SJSA1 (cell line): ENCODE data around the gene EVL. TPM values are rescaled to one million over a fixed set of nuclear protein-coding genes. Genes with fewer than 3 reads are reported as not detected.

Experiments
- DNase-seq, 2 experiments: peaks; one replicate each; pipeline ENCODE4 v3.0.0-alpha.2; 2015 to 2020; ENCODE audit warnings: low spot score in 2 of 2, low read depth in 1 of 2
- H3K27ac ChIP-seq: fragments of 250-450 bp; sonication (Bioruptor Pico); 2 replicates; pipeline ENCODE4 v1.5.1; 2020; ENCODE audit warnings: mild to moderate bottlenecking, moderate library complexity
- H3K27me3 ChIP-seq: fragments of 250-450 bp; sonication (Bioruptor Pico); replicated peaks from 2 replicates; pipeline ENCODE4 v1.5.1; 2020; ENCODE audit warnings: mild to moderate bottlenecking, moderate library complexity
- H3K36me3 ChIP-seq: fragments of 250-450 bp; sonication (Bioruptor Pico); 2 replicates; pipeline ENCODE4 v1.5.1; 2020; ENCODE audit warnings: mild to moderate bottlenecking
- H3K4me1 ChIP-seq: fragments of 250-450 bp; sonication (Bioruptor Pico); replicated peaks from 2 replicates; pipeline ENCODE4 v1.6.1; 2021; ENCODE audit warnings: mild to moderate bottlenecking
- H3K4me3 ChIP-seq: fragments of 250-450 bp; sonication (Bioruptor Pico); 2 replicates; pipeline ENCODE4 v1.5.1; 2020; ENCODE audit warnings: mild to moderate bottlenecking
- H3K9me3 ChIP-seq: fragments of 250-450 bp; sonication (Bioruptor Pico); replicated peaks from 2 replicates; pipeline ENCODE4 v1.5.1; 2020; ENCODE audit warnings: mild to moderate bottlenecking
- total RNA-seq: library from RNA; depleted of rRNA; stranded (reverse); fragments of >200 nt; shearing (Covaris generic); gene quantifications from 2 replicates; pipeline ENCODE4 v1.2.3, GENCODE V29; 2014

The EVL gene
- total RNA-seq, 1 experiment from 2014 or later: 10.8 TPM

GRCh38 chr14:100120522-100121269 is 55.5 kb downstream of the EVL start:
- no peak overlapping the region for H3K27ac ChIP-seq

GRCh38 chr14:100121643-100122480 is 56.6 kb downstream of the EVL start:
- H3K27ac ChIP-seq: no peak overlapping the region
- H3K4me1 ChIP-seq: no peaks in the 10 kb centered on the region
- no peaks in the 10 kb centered on the region for H3K9me3 ChIP-seq
- DNase-seq: no peak
- no peaks in the 10 kb centered on the region for H3K36me3 ChIP-seq
- H3K27me3 ChIP-seq: no peaks in the 10 kb centered on the region
- no peak overlapping the region for H3K4me3 ChIP-seq

More at GRCh38 chr14:100120522-100121269, 55.5 kb downstream of the EVL start:
- H3K9me3 ChIP-seq: no peaks in the 10 kb centered on the region
- no peak overlapping the region for H3K4me3 ChIP-seq
- DNase-seq: no peak
- H3K36me3 ChIP-seq: no peaks in the 10 kb centered on the region
- no peaks in the 10 kb centered on the region for H3K27me3 ChIP-seq
- H3K4me1 ChIP-seq: no peaks in the 10 kb centered on the region

GRCh38 chr14:100122481-100123223 is 57.4 kb downstream of the EVL start:
- H3K4me3 ChIP-seq: no peak overlapping the region

GRCh38 chr14:100123618-100124017 is 58.4 kb downstream of the EVL start:
- H3K4me1 ChIP-seq: no peaks in the 10 kb centered on the region
- H3K9me3 ChIP-seq: no peaks in the 10 kb centered on the region

More at GRCh38 chr14:100122481-100123223, 57.4 kb downstream of the EVL start:
- no peaks in the 10 kb centered on the region for H3K27me3 ChIP-seq
- H3K4me1 ChIP-seq: no peaks in the 10 kb centered on the region
- DNase-seq: no peak
- no peaks in the 10 kb centered on the region for H3K36me3 ChIP-seq
- no peaks in the 10 kb centered on the region for H3K9me3 ChIP-seq
- no peak overlapping the region for H3K27ac ChIP-seq

GRCh38 chr14:100124551-100125088 is 59.4 kb downstream of the EVL start:
- no peaks in the 10 kb centered on the region for H3K27me3 ChIP-seq
- DNase-seq: no peak
- no peaks in the 10 kb centered on the region for H3K4me1 ChIP-seq
- no peaks in the 10 kb centered on the region for H3K36me3 ChIP-seq
- no peak overlapping the region for H3K27ac ChIP-seq
- H3K4me3 ChIP-seq: no peak overlapping the region
- H3K9me3 ChIP-seq: no peaks in the 10 kb centered on the region

More at GRCh38 chr14:100123618-100124017, 58.4 kb downstream of the EVL start:
- DNase-seq: no peak
- no peak overlapping the region for H3K27ac ChIP-seq
- H3K4me3 ChIP-seq: no peak overlapping the region
- H3K36me3 ChIP-seq: no peaks in the 10 kb centered on the region
- no peaks in the 10 kb centered on the region for H3K27me3 ChIP-seq

GRCh38 chr14:100126401-100126800 is 61.2 kb downstream of the EVL start:
- Histone ChIP-seq H3K36me3 (no peaks in the 10 kb centered on the region), H3K4me3 (no peak overlapping the region), H3K27me3 (no peaks in the 10 kb centered on the region), H3K9me3 (no peaks in the 10 kb centered on the region), H3K27ac (no peak overlapping the region), H3K4me1 (no peaks in the 10 kb centered on the region)
- no peak for DNase-seq

GRCh38 chr14:100127853-100128455 is 62.7 kb downstream of the EVL start:
- DNase-seq: no peak
- no peaks in the 10 kb centered on the region for H3K27me3 ChIP-seq
- H3K27ac ChIP-seq: no peak overlapping the region
- no peaks in the 10 kb centered on the region for H3K36me3 ChIP-seq
- H3K9me3 ChIP-seq: no peaks in the 10 kb centered on the region
- no peaks in the 10 kb centered on the region for H3K4me1 ChIP-seq
- H3K4me3 ChIP-seq: no peak overlapping the region

- no peak for DNase-seq
- no peak overlapping the region for H3K27ac ChIP-seq
- H3K36me3 ChIP-seq: no peaks in the 10 kb centered on the region
- H3K4me3 ChIP-seq: no peak overlapping the region
- no peaks in the 10 kb centered on the region for H3K27me3 ChIP-seq
- H3K4me1 ChIP-seq: no peaks in the 10 kb centered on the region
- no peaks in the 10 kb centered on the region for H3K9me3 ChIP-seq
These were observed 63.5 kb downstream of the EVL start for GRCh38 chr14:100128688-100129087.

- no peak overlapping the region for H3K27ac ChIP-seq
- no peaks in the 10 kb centered on the region for H3K9me3 ChIP-seq
- no peaks in the 10 kb centered on the region for H3K4me1 ChIP-seq
- no peaks in the 10 kb centered on the region for H3K27me3 ChIP-seq
- DNase-seq: no peak
- no peaks in the 10 kb centered on the region for H3K36me3 ChIP-seq
- H3K4me3 ChIP-seq: no peak overlapping the region
These were observed 64.0 kb downstream of the EVL start for GRCh38 chr14:100129161-100129589.

GRCh38 chr14:100130521-100130920 is 65.3 kb downstream of the EVL start:
- Histone ChIP-seq H3K4me3 (no peak overlapping the region), H3K27ac (no peak overlapping the region), H3K27me3 (no peaks in the 10 kb centered on the region), H3K9me3 (no peaks in the 10 kb centered on the region), H3K36me3 (no peaks in the 10 kb centered on the region), H3K4me1 (no peaks in the 10 kb centered on the region)
- DNase-seq: no peak

GRCh38 chr14:100131181-100131580 is 66.0 kb downstream of the EVL start:
- no peaks in the 10 kb centered on the region for H3K9me3 ChIP-seq

GRCh38 chr14:100132161-100132902 is 67.1 kb downstream of the EVL start:
- H3K27ac ChIP-seq: no peak overlapping the region
- no peak overlapping the region for H3K4me3 ChIP-seq
- no peaks in the 10 kb centered on the region for H3K36me3 ChIP-seq
- H3K4me1 ChIP-seq: no peaks in the 10 kb centered on the region
- DNase-seq: no peak
- H3K9me3 ChIP-seq: no peaks in the 10 kb centered on the region
- no peaks in the 10 kb centered on the region for H3K27me3 ChIP-seq

More at GRCh38 chr14:100131181-100131580, 66.0 kb downstream of the EVL start:
- Histone ChIP-seq H3K4me3 (no peak overlapping the region), H3K36me3 (no peaks in the 10 kb centered on the region), H3K27ac (no peak overlapping the region), H3K4me1 (no peaks in the 10 kb centered on the region), H3K27me3 (no peaks in the 10 kb centered on the region)
- DNase-seq: no peak
